Activated CD4-positive, alpha-beta T cell treated with anti-CD3 and anti-CD28 coated beads, Interleukin-2, amount 10 ng/mL, durations not matched to agents 24 days and 14 days (primary cell): ENCODE data around the gene DAB2IP. TPM values are rescaled to one million over a fixed set of nuclear protein-coding genes. Genes with fewer than 3 reads are reported as not detected.

Source experiments
- DNase-seq: peaks from one replicate; pipeline ENCODE4 v3.0.0; 2022
- H3K27ac Mint-ChIP-seq: one replicate; pipeline ENCODE4 v1.8.0; 2022; ENCODE audit warnings: mild to moderate bottlenecking, mixed read lengths
- H3K27me3 Mint-ChIP-seq: one replicate; pipeline ENCODE4 v1.8.0; 2022; ENCODE audit warnings: mixed read lengths
- H3K36me3 Mint-ChIP-seq: one replicate; pipeline ENCODE4 v1.8.0; 2022; ENCODE audit warnings: low read depth, mild to moderate bottlenecking, mixed read lengths
- H3K4me1 Mint-ChIP-seq: one replicate; pipeline ENCODE4 v1.8.0; 2021; ENCODE audit warnings: mixed read lengths
- H3K4me3 Mint-ChIP-seq: one replicate; pipeline ENCODE4 v1.8.0; 2022; ENCODE audit warnings: mild to moderate bottlenecking, moderate library complexity, mixed read lengths
- H3K9me3 Mint-ChIP-seq: one replicate; pipeline ENCODE4 v1.8.0; 2021; ENCODE audit warnings: mixed read lengths
- intact Hi-C: fragments of 100-400 bp; cut with micrococcal nuclease; formaldehyde crosslinking; loops from one replicate; pipeline ENCODE4 v1.15.1; 2023
- total RNA-seq: library from RNA; stranded (reverse); gene quantifications from 2 replicates; pipeline ENCODE4 v1.2.3, GENCODE V29; 2022

DAB2IP gene
- total RNA-seq, 1 donor from 2014 or later: not detected

- H3K4me1 Mint-ChIP-seq: peaks cover 5% of the 10 kb centered on the region
- H3K9me3 Mint-ChIP-seq: no peaks in the 10 kb centered on the region
- H3K4me3 Mint-ChIP-seq: no peak overlapping the region
- DNase-seq: no peak
- no peak overlapping the region for H3K27ac Mint-ChIP-seq
- H3K27me3 Mint-ChIP-seq: peaks cover 7% of the 10 kb centered on the region
- intact Hi-C loops: no loop called here
- H3K36me3 Mint-ChIP-seq: no peaks in the 10 kb centered on the region
Observed at GRCh38 chr9:121634329-121635261, 16.8 kb upstream of the DAB2IP start.

GRCh38 chr9:121635300-121635876, 16.0 kb upstream of the DAB2IP start:
- no peak for DNase-seq
- H3K27ac Mint-ChIP-seq: no peak overlapping the region
- H3K9me3 Mint-ChIP-seq: no peaks in the 10 kb centered on the region
- H3K27me3 Mint-ChIP-seq: peaks cover 7% of the 10 kb centered on the region
- peaks cover 5% of the 10 kb centered on the region for H3K4me1 Mint-ChIP-seq
- intact Hi-C loops: no loop called here
- no peaks in the 10 kb centered on the region for H3K36me3 Mint-ChIP-seq
- H3K4me3 Mint-ChIP-seq: no peak overlapping the region

- H3K36me3 Mint-ChIP-seq: no peaks in the 10 kb centered on the region
- no peak overlapping the region for H3K27ac Mint-ChIP-seq
- H3K9me3 Mint-ChIP-seq: no peaks in the 10 kb centered on the region
- intact Hi-C loops: no loop called here
- H3K4me1 Mint-ChIP-seq: peaks cover 5% of the 10 kb centered on the region
- peaks cover 7% of the 10 kb centered on the region for H3K27me3 Mint-ChIP-seq
- DNase-seq: no peak
- no peak overlapping the region for H3K4me3 Mint-ChIP-seq
Observed at GRCh38 chr9:121636341-121636865, 15.0 kb upstream of the DAB2IP start.

GRCh38 chr9:121636978-121637712, 14.3 kb upstream of the DAB2IP start:
- intact Hi-C loops: no loop called here
- Mint-ChIP-seq H3K4me3 (no peak overlapping the region), H3K9me3 (no peaks in the 10 kb centered on the region), H3K27me3 (peaks cover 7% of the 10 kb centered on the region), H3K36me3 (no peaks in the 10 kb centered on the region), H3K27ac (no peak overlapping the region), H3K4me1 (peaks cover 5% of the 10 kb centered on the region)
- no peak for DNase-seq

GRCh38 chr9:121637713-121638220, 13.7 kb upstream of the DAB2IP start:
- Mint-ChIP-seq H3K4me1 (peaks cover 5% of the 10 kb centered on the region), H3K4me3 (no peak overlapping the region), H3K27ac (no peak overlapping the region), H3K27me3 (peaks cover 7% of the 10 kb centered on the region), H3K36me3 (no peaks in the 10 kb centered on the region), H3K9me3 (no peaks in the 10 kb centered on the region)
- intact Hi-C loops: no loop called here
- DNase-seq: no peak

- Mint-ChIP-seq H3K36me3 (no peaks in the 10 kb centered on the region), H3K4me1 (peaks cover 5% of the 10 kb centered on the region), H3K9me3 (no peaks in the 10 kb centered on the region), H3K4me3 (no peak overlapping the region), H3K27me3 (peaks cover 7% of the 10 kb centered on the region), H3K27ac (no peak overlapping the region)
- intact Hi-C loops: no loop called here
- DNase-seq: no peak
Observed at GRCh38 chr9:121638399-121638798, 13.0 kb upstream of the DAB2IP start.

GRCh38 chr9:121638901-121639592, 12.4 kb upstream of the DAB2IP start:
- H3K27ac Mint-ChIP-seq: no peak overlapping the region
- H3K4me1 Mint-ChIP-seq: peaks cover 5% of the 10 kb centered on the region
- H3K4me3 Mint-ChIP-seq: no peak overlapping the region
- no peaks in the 10 kb centered on the region for H3K9me3 Mint-ChIP-seq
- peaks cover 7% of the 10 kb centered on the region for H3K27me3 Mint-ChIP-seq
- DNase-seq: no peak
- no peaks in the 10 kb centered on the region for H3K36me3 Mint-ChIP-seq
- intact Hi-C loops: no loop called here

- no peaks in the 10 kb centered on the region for H3K9me3 Mint-ChIP-seq
- peaks cover 3% of the 10 kb centered on the region for H3K4me1 Mint-ChIP-seq
- H3K4me3 Mint-ChIP-seq: no peak overlapping the region
- peaks cover 7% of the 10 kb centered on the region for H3K27me3 Mint-ChIP-seq
- DNase-seq: no peak
- H3K27ac Mint-ChIP-seq: no peak overlapping the region
- intact Hi-C loops: no loop called here
- no peaks in the 10 kb centered on the region for H3K36me3 Mint-ChIP-seq
Observed at GRCh38 chr9:121639619-121640018, 11.8 kb upstream of the DAB2IP start.

GRCh38 chr9:121640076-121640475, 11.4 kb upstream of the DAB2IP start:
- no peaks in the 10 kb centered on the region for H3K36me3 Mint-ChIP-seq
- intact Hi-C loops: no loop called here
- peaks cover 5% of the 10 kb centered on the region for H3K27me3 Mint-ChIP-seq
- H3K27ac Mint-ChIP-seq: no peak overlapping the region
- H3K4me3 Mint-ChIP-seq: no peak overlapping the region
- no peaks in the 10 kb centered on the region for H3K4me1 Mint-ChIP-seq
- H3K9me3 Mint-ChIP-seq: no peaks in the 10 kb centered on the region
- DNase-seq: peak; percentile 74

GRCh38 chr9:121640491-121641223, 10.8 kb upstream of the DAB2IP start:
- intact Hi-C loops: no loop called here
- Mint-ChIP-seq H3K36me3 (no peaks in the 10 kb centered on the region), H3K4me1 (no peaks in the 10 kb centered on the region), H3K9me3 (no peaks in the 10 kb centered on the region), H3K27me3 (peaks cover 5% of the 10 kb centered on the region), H3K27ac (no peak overlapping the region), H3K4me3 (no peak overlapping the region)
- no peak for DNase-seq

GRCh38 chr9:121641224-121641611, 10.2 kb upstream of the DAB2IP start:
- Mint-ChIP-seq H3K4me1 (no peaks in the 10 kb centered on the region), H3K4me3 (no peak overlapping the region), H3K9me3 (no peaks in the 10 kb centered on the region), H3K27ac (no peak overlapping the region), H3K36me3 (no peaks in the 10 kb centered on the region), H3K27me3 (peaks cover 5% of the 10 kb centered on the region)
- intact Hi-C loops: no loop called here
- DNase-seq: no peak

GRCh38 chr9:121642758-121643157, 8.7 kb upstream of the DAB2IP start:
- Mint-ChIP-seq H3K27me3 (peaks cover 7% of the 10 kb centered on the region), H3K4me1 (no peaks in the 10 kb centered on the region), H3K9me3 (no peaks in the 10 kb centered on the region), H3K4me3 (no peak overlapping the region), H3K27ac (no peak overlapping the region), H3K36me3 (no peaks in the 10 kb centered on the region)
- DNase-seq: no peak
- intact Hi-C loops: no loop called here

- Mint-ChIP-seq H3K4me1 (no peaks in the 10 kb centered on the region), H3K27ac (no peak overlapping the region), H3K9me3 (no peaks in the 10 kb centered on the region), H3K36me3 (no peaks in the 10 kb centered on the region), H3K27me3 (peaks cover 7% of the 10 kb centered on the region), H3K4me3 (no peak overlapping the region)
- intact Hi-C loops: no loop called here
- DNase-seq: no peak
Observed at GRCh38 chr9:121643473-121643872, 8.0 kb upstream of the DAB2IP start.
